ENCODE measurements around the gene SQSTM1. TPM values are rescaled to one million over a fixed set of nuclear protein-coding genes. Genes with fewer than 3 reads are reported as not detected.

The SQSTM1 gene
- total and polyA plus RNA-seq, 2 of the 8 experiments (the other 6 are each of a cell fraction or from before 2014, with no cell fraction given), result 78.6 to 110 TPM

GRCh38 chr5:179827680-179828079 is 7.0 kb downstream of the SQSTM1 start:
- Histone ChIP-seq H3K79me2 (ENCODE audit: control insufficient read depth in 1 of 2, insufficient read depth in 2 of 2, low read length in 2 of 2) (peaks cover 0 to 12% of the 10 kb centered on the region in 2 experiments; a peak in 1 of 4 replicates), H3K18ac (ENCODE audit: extremely low read depth, low read length) (no peak overlapping the region; the same call in 1 of the 2 replicates), H2AFZ (ENCODE audit: low read length) (no peak overlapping the region), H3K27ac (ENCODE audit: low read depth, low read length) (no peak overlapping the region), H4K20me1 (replicated peaks in 1 of 2; ENCODE audit: control insufficient read depth in 1 of 2, insufficient read depth in 2 of 2, low read length in 2 of 2) (peaks cover 2 to 20% of the 10 kb centered on the region in 2 experiments), H4K91ac (replicated peaks; ENCODE audit: insufficient read length, low read length) (no peak overlapping the region), H2BK20ac (ENCODE audit: low read length) (no peak overlapping the region), H3K23me2 (ENCODE audit: low read depth, low read length) (no peaks in the 10 kb centered on the region), H3K4me1 (replicated peaks in 1 of 4; ENCODE audit: control insufficient read depth in 3 of 4, insufficient read depth in 4 of 4, low read length in 3 of 4) (peaks cover 2 to 5% (median 3%) of the 10 kb centered on the region in 4 experiments; a peak in 6 of 7 replicates), H2BK120ac (replicated peaks; ENCODE audit: low read depth, low read length) (no peak overlapping the region), H3K79me1 (ENCODE audit: low read depth, low read length) (peaks cover 2% of the 10 kb centered on the region), H3K36me3 (ENCODE audit: control insufficient read depth in 2 of 4, insufficient read depth in 4 of 4, low read length in 3 of 4) (peaks cover 18 to 78% (median 55%) of the 10 kb centered on the region in 4 experiments), H3K4ac (replicated peaks; ENCODE audit: insufficient read length, low read depth, low read length) (no peak overlapping the region), H3K14ac (ENCODE audit: insufficient read length) (no peak overlapping the region), H2BK12ac (ENCODE audit: low read depth, low read length) (no peak overlapping the region), H3K9me3 (ENCODE audit: insufficient read depth in 2 of 2, low read depth in 1 of 2, low read length in 1 of 2) (no peaks in the 10 kb centered on the region), H2BK5ac (ENCODE audit: low read depth, low read length) (no peak overlapping the region), H3K23ac (ENCODE audit: insufficient read length) (no peak overlapping the region), H3K9ac (replicated peaks in 1 of 4; ENCODE audit: extremely low read depth in 1 of 4, low read depth in 3 of 4, low read length in 3 of 4) (no peak overlapping the region), H4K8ac (ENCODE audit: extremely low read depth, insufficient read depth, low read length) (no peak overlapping the region; the same call in 1 of the 2 replicates), H3K27me3 (replicated peaks in 1 of 4; ENCODE audit: control insufficient read depth in 3 of 4, extremely low read depth in 1 of 4, insufficient read depth in 3 of 4, low read length in 3 of 4) (no peaks in the 10 kb centered on the region), H3K4me3 (ENCODE audit: extremely low read depth in 1 of 4, insufficient read depth in 2 of 4, low read depth in 3 of 4, low read length in 4 of 4) (no peak overlapping the region), H3K56ac (replicated peaks; ENCODE audit: insufficient read length, low read depth, low read length) (no peak overlapping the region), H3K4me2 (ENCODE audit: insufficient read depth in 1 of 2, low read depth in 2 of 2, low read length in 2 of 2) (no peak overlapping the region), H2BK15ac (ENCODE audit: low read length) (no peak overlapping the region), H2AK5ac (ENCODE audit: low read depth, low read length) (peak overlapping the region; percentile 47; the same call in 1 of the 2 replicates), H4K5ac (ENCODE audit: insufficient read length, low read depth, low read length) (no peak overlapping the region)
- POLR2A ChIA-PET (ENCODE audit: partially characterized antibody), result interaction anchor here (0.7 to 5.0 kb wide), 7 partner anchors 9 to 64 kb away, joined by 3 to 31 read pairs (median 3); no protein-coding TSS in a partner anchor
- DNase-seq (ENCODE audit: low read depth in 1 of 2, low spot score in 2 of 2), result no peak
- WGBS, 2 experiments (ENCODE audit: extremely low coverage in 1 of 2, insufficient coverage in 1 of 2, insufficient read length in 1 of 2, insufficient replicate concordance in 2 of 2, low coverage in 1 of 2, low lambda C conversion rate in 2 of 2, missing lambda C conversion rate in 1 of 2), result 84% methylated on average over 9 of the region's 9 CpGs; no CpG with 5 or more reads in 1 of the 2 experiments
- TF ChIP-seq EGR1 (IDR thresholded peaks at IDR 0.05; ENCODE audit: borderline replicate concordance, low read depth, low read length), result no peak
- peak in 1 of 2 experiments; percentile 41; a peak in 1 of 3 replicates for TF ChIP-seq POLR2A (IDR thresholded peaks at IDR 0.05; ENCODE audit: control extremely low read depth in 1 of 2, low read depth in 2 of 2, low read length in 2 of 2)
- TF ChIP-seq CBX5 (IDR thresholded peaks at IDR 0.05; ENCODE audit: low read depth, low read length), result no peak
- TF ChIP-seq RAD21 (IDR thresholded peaks at IDR 0.05 in 1 of 2, conservative IDR thresholded peaks at IDR 0.05 in 1 of 2; ENCODE audit: low read depth in 2 of 2, low read length in 2 of 2), result 0 out of 4 replicates have a peak, but pooled peaks of 1 of the 2 experiments have one; percentile 5
- no peak for TF ChIP-seq NANOG (IDR thresholded peaks at IDR 0.05; ENCODE audit: insufficient read depth, low read depth, low read length, poor library complexity, severe bottlenecking)
- TF ChIP-seq MAX (IDR thresholded peaks at IDR 0.05), result no peak
- no peak for TF ChIP-seq USF2 (IDR thresholded peaks at IDR 0.05; ENCODE audit: low read length)
- no peak for TF ChIP-seq CBX8 (IDR thresholded peaks at IDR 0.05; ENCODE audit: borderline replicate concordance, low read depth, low read length)
- no peak for TF ChIP-seq E2F6 (IDR thresholded peaks at IDR 0.05)
- FAIRE-seq, result no peak
- CTCF ChIA-PET (ENCODE audit: partially characterized antibody), result interaction anchor here (0.7 to 2.7 kb wide), 5 partner anchors 10 to 67 kb away, joined by 3 to 11 read pairs (median 3); no protein-coding TSS in a partner anchor

Measured in H1 (cell line).